SK-N-MC (cell line): ENCODE results near the gene OR56A4.

ENCODE experiments used
- DNase-seq: peaks from one replicate; pipeline ENCODE4 v3.0.0-alpha.2; 2011; ENCODE audit warnings: low read depth, low spot score
- H3K27ac ChIP-seq: fragments of 200-600 bp; sonication (generic); 2 replicates; pipeline ENCODE4 v1.5.1; 2016; ENCODE audit warnings: mixed run types
- H3K36me3 ChIP-seq: fragments of 200-600 bp; sonication (generic); 2 replicates; pipeline ENCODE4 v1.6.1; 2017; ENCODE audit warnings: antibody characterized with exemption, low read length, mixed read lengths; ENCODE audit not compliant: insufficient read depth
- H3K4me3 ChIP-seq: fragments of 200-600 bp; sonication (generic); 2 replicates; pipeline ENCODE4 v1.5.1; 2016
- H3K9ac ChIP-seq: fragments of 200-600 bp; sonication (generic); 2 replicates; pipeline ENCODE4 v1.8.0; 2017; ENCODE audit warnings: mixed run types, mixed read lengths; ENCODE audit not compliant: insufficient read length
- H3K9me3 ChIP-seq: fragments of 200-600 bp; sonication (generic); 2 replicates; pipeline ENCODE4 v1.6.1; 2017; ENCODE audit warnings: low read depth, mild to moderate bottlenecking, antibody characterized with exemption, low read length, moderate library complexity, mixed read lengths
- EZH2 ChIP-seq: fragments of 200-600 bp; sonication (generic); IDR thresholded peaks from one replicate; pipeline ENCODE4 v1.6.1; 2017; ENCODE audit warnings: antibody characterized with exemption
- FOXP2 ChIP-seq: optimal IDR thresholded peaks from 2 replicates; pipeline ENCODE3; 2011; ENCODE audit warnings: mild to moderate bottlenecking, moderate library complexity; ENCODE audit not compliant: insufficient read depth; ENCODE audit errors: extremely low read length, control extremely low read depth
- POLR2AphosphoS5 ChIP-seq: IDR thresholded peaks from 2 replicates; pipeline ENCODE4 v1.6.1; 2012; ENCODE audit warnings: mild to moderate bottlenecking, low read depth, low read length, borderline replicate concordance

The OR56A4 gene

GRCh38 chr11:6012035-6012668 lies 5.4 kb upstream of the OR56A4 start:
- H3K27ac ChIP-seq, result no peak overlapping the region
- H3K4me3 ChIP-seq, result no peak overlapping the region
- DNase-seq, result no peak
- TF ChIP-seq FOXP2, result no peak
- no peak for TF ChIP-seq EZH2
- no peak for TF ChIP-seq POLR2AphosphoS5
- H3K9me3 ChIP-seq, result no peaks in the 10 kb centered on the region
- no peak overlapping the region for H3K9ac ChIP-seq
- no peaks in the 10 kb centered on the region for H3K36me3 ChIP-seq

GRCh38 chr11:6006395-6006794 lies 351 bp downstream of the OR56A4 start:
- TF ChIP-seq POLR2AphosphoS5 (no peak), EZH2 (no peak), FOXP2 (no peak)
- Histone ChIP-seq H3K9ac (no peak overlapping the region), H3K4me3 (no peak overlapping the region), H3K27ac (no peak overlapping the region), H3K36me3 (no peaks in the 10 kb centered on the region), H3K9me3 (no peaks in the 10 kb centered on the region)
- DNase-seq, result no peak

GRCh38 chr11:6002202-6002699 lies 4.5 kb downstream of the OR56A4 start:
- TF ChIP-seq EZH2 (no peak), FOXP2 (no peak), POLR2AphosphoS5 (no peak)
- H3K27ac ChIP-seq, result no peak overlapping the region
- no peak for DNase-seq
- no peaks in the 10 kb centered on the region for H3K9me3 ChIP-seq
- no peaks in the 10 kb centered on the region for H3K36me3 ChIP-seq
- no peak overlapping the region for H3K9ac ChIP-seq
- no peak overlapping the region for H3K4me3 ChIP-seq

- TF ChIP-seq EZH2 (no peak), POLR2AphosphoS5 (no peak), FOXP2 (no peak)
- Histone ChIP-seq H3K4me3 (no peak overlapping the region), H3K9ac (no peak overlapping the region), H3K27ac (no peak overlapping the region), H3K36me3 (no peaks in the 10 kb centered on the region), H3K9me3 (no peaks in the 10 kb centered on the region)
- DNase-seq, result no peak
These were observed 12.0 kb downstream of the OR56A4 start for GRCh38 chr11:5994791-5995190.

- Histone ChIP-seq H3K9me3 (no peaks in the 10 kb centered on the region), H3K36me3 (no peaks in the 10 kb centered on the region), H3K9ac (no peak overlapping the region), H3K27ac (no peak overlapping the region), H3K4me3 (no peak overlapping the region)
- DNase-seq, result no peak
- no peak for TF ChIP-seq POLR2AphosphoS5
- TF ChIP-seq FOXP2, result no peak
- TF ChIP-seq EZH2, result no peak
These were observed 14.0 kb downstream of the OR56A4 start for GRCh38 chr11:5992604-5993251.

GRCh38 chr11:5992150-5992549 lies 14.6 kb downstream of the OR56A4 start:
- no peak for DNase-seq

GRCh38 chr11:5989203-5989602 lies 17.5 kb downstream of the OR56A4 start:
- no peak overlapping the region for H3K4me3 ChIP-seq
- DNase-seq, result no peak
- H3K27ac ChIP-seq, result no peak overlapping the region
- H3K9me3 ChIP-seq, result no peaks in the 10 kb centered on the region
- no peak overlapping the region for H3K9ac ChIP-seq
- no peaks in the 10 kb centered on the region for H3K36me3 ChIP-seq
- TF ChIP-seq EZH2, result no peak
- no peak for TF ChIP-seq FOXP2
- TF ChIP-seq POLR2AphosphoS5, result no peak

More at GRCh38 chr11:5992150-5992549, 14.6 kb downstream of the OR56A4 start:
- no peak overlapping the region for H3K9ac ChIP-seq
- no peaks in the 10 kb centered on the region for H3K36me3 ChIP-seq
- no peak overlapping the region for H3K4me3 ChIP-seq
- no peaks in the 10 kb centered on the region for H3K9me3 ChIP-seq
- TF ChIP-seq FOXP2 (no peak), EZH2 (no peak), POLR2AphosphoS5 (no peak)
- no peak overlapping the region for H3K27ac ChIP-seq

- no peak for TF ChIP-seq POLR2AphosphoS5
- no peak for TF ChIP-seq FOXP2
- TF ChIP-seq EZH2, result no peak
- no peaks in the 10 kb centered on the region for H3K36me3 ChIP-seq
These were observed 19.9 kb downstream of the OR56A4 start, which contains the start of gene OR52L1 for GRCh38 chr11:5986885-5987284. Gene OR52L1, minus strand, starts transcription at chr11:5986985. Its CDS starts 55 bp downstream, at chr11:5986930.

More at GRCh38 chr11:5986885-5987284, 19.9 kb downstream of the OR56A4 start, which contains the start of gene OR52L1:
- Histone ChIP-seq H3K9ac (no peak within 1 kb of the TSS), H3K4me3 (no peak within 1 kb of the TSS), H3K27ac (no peak within 1 kb of the TSS), H3K9me3 (no peaks in the 10 kb centered on the region)
- no peak for DNase-seq
